Superior temporal gyrus (tissue), 1 donor: Measurements from ENCODE around the gene UBAC2.

Source experiments
- DNase-seq: peaks from one replicate; pipeline ENCODE4 v3.0.0-alpha.2; 2016; ENCODE audit errors: extremely low spot score

UBAC2 gene

GRCh38 chr13:99357131-99357596 is 156.5 kb downstream of the UBAC2 start:
- DNase-seq, result no peak

GRCh38 chr13:99357941-99358340 is 157.3 kb downstream of the UBAC2 start:
- no peak for DNase-seq

- DNase-seq, result no peak
Measured at GRCh38 chr13:99359528-99359927, 158.9 kb downstream of the UBAC2 start.

GRCh38 chr13:99360696-99361095 is 160.0 kb downstream of the UBAC2 start:
- DNase-seq, result no peak

- DNase-seq, result no peak
Measured at GRCh38 chr13:99361197-99361596, 160.5 kb downstream of the UBAC2 start.

- DNase-seq, result no peak
Measured at GRCh38 chr13:99362362-99362761, 161.7 kb downstream of the UBAC2 start.

GRCh38 chr13:99363391-99363790 is 162.7 kb downstream of the UBAC2 start:
- no peak for DNase-seq

- DNase-seq, result no peak
Measured at GRCh38 chr13:99363949-99364348, 163.3 kb downstream of the UBAC2 start.

GRCh38 chr13:99366075-99366987 is 165.7 kb downstream of the UBAC2 start:
- no peak for DNase-seq

- no peak for DNase-seq
Measured at GRCh38 chr13:99367106-99367616, 166.5 kb downstream of the UBAC2 start.

- DNase-seq, result no peak
Measured at GRCh38 chr13:99367663-99368448, 167.2 kb downstream of the UBAC2 start.

GRCh38 chr13:99370481-99371275 is 170.0 kb downstream of the UBAC2 start:
- DNase-seq, result no peak

- DNase-seq, result no peak
Measured at GRCh38 chr13:99371956-99372355, 171.3 kb downstream of the UBAC2 start.

- DNase-seq, result no peak
Measured at GRCh38 chr13:99373436-99373835, 172.8 kb downstream of the UBAC2 start.

GRCh38 chr13:99374169-99374991 is 173.7 kb downstream of the UBAC2 start:
- DNase-seq, result no peak

- no peak for DNase-seq
Measured at GRCh38 chr13:99374994-99375737, 174.5 kb downstream of the UBAC2 start.

GRCh38 chr13:99375738-99376080 is 175.1 kb downstream of the UBAC2 start:
- no peak for DNase-seq

GRCh38 chr13:99376132-99376531 is 175.5 kb downstream of the UBAC2 start:
- no peak for DNase-seq

- no peak for DNase-seq
Measured at GRCh38 chr13:99376924-99377323, 176.3 kb downstream of the UBAC2 start.

GRCh38 chr13:99377641-99378040 is 177.0 kb downstream of the UBAC2 start:
- DNase-seq, result no peak
